Heart left ventricle (tissue), 16 donors: ENCODE measurements around the gene CHN2. TPM values are rescaled to one million over a fixed set of nuclear protein-coding genes. Genes with fewer than 3 reads are reported as not detected.
"Not testable (repeated sequence)": the region's sequence is repeated elsewhere in the genome, so short reads cannot be mapped to it uniquely, and the experiment has no call there.

Experiments
- ATAC-seq, 4 donors: fragments of 200-7000 bp; cut with Tn5 transposase; one replicate each; pipeline ENCODE4 v1.9.1; 2020 to 2022; ENCODE audit warnings: moderate library complexity in 4 of 4, mild to moderate bottlenecking in 3 of 4, moderate number of reproducible peaks in 1 of 4
- DNase-seq, 5 donors: peaks; one replicate each; pipeline ENCODE4 v3.0.0-alpha.2; 2020
- H3K27ac ChIP-seq, 12 donors: fragments of 200-600 bp; sonication (generic) in 4 of 12; one replicate each; pipeline versions ENCODE4 v1.5.0 to v1.8.0; 2016 to 2022; ENCODE audit warnings: mild to moderate bottlenecking in 2 of 12
- H3K27me3 ChIP-seq, 9 donors: fragments of 200-600 bp; sonication (generic) in 2 of 9; one replicate each; pipeline versions ENCODE4 v1.5.1 to v1.8.0; 2016 to 2022; ENCODE audit warnings: mild to moderate bottlenecking in 3 of 9
- H3K36me3 ChIP-seq, 9 donors: fragments of 200-600 bp; sonication (generic) in 2 of 9; one replicate each; pipeline versions ENCODE4 v1.5.0 to v1.8.0; 2018 to 2022; ENCODE audit warnings: mild to moderate bottlenecking in 2 of 9
- H3K4me1 ChIP-seq, 12 donors: fragments of 200-600 bp; sonication (generic) in 4 of 12; one replicate each; pipeline versions ENCODE4 v1.5.0 to v1.8.0; 2016 to 2022; ENCODE audit warnings: mild to moderate bottlenecking in 3 of 12
- H3K4me3 ChIP-seq, 12 donors: fragments of 200-600 bp; sonication (generic) in 4 of 12; one replicate each; pipeline versions ENCODE4 v1.5.0 to v1.8.0; 2017 to 2022; ENCODE audit warnings: mild to moderate bottlenecking in 9 of 12, moderate library complexity in 4 of 12
- H3K9me3 ChIP-seq, 12 donors: fragments of 200-600 bp; sonication (generic) in 4 of 12; one replicate each; pipeline versions ENCODE4 v1.5.0 to v1.8.0; 2016 to 2022; ENCODE audit warnings: mild to moderate bottlenecking in 1 of 12
- POLR2A ChIP-seq, 2 donors: fragments of 450-650 bp; IDR thresholded peaks; one replicate each; pipeline ENCODE4 v1.6.1; 2017; ENCODE audit warnings: antibody characterized with exemption in 2 of 2, mild to moderate bottlenecking in 2 of 2, moderate library complexity in 2 of 2
- WGBS, 4 donors: extraction: QIAGEN DNeasy Blood & Tissue Kit in 2 of 4; methylation state at CpG; one replicate each; pipeline versions ENCODE4 v1.1.5 to v1.1.7; 2013 to 2018; 5-methylcytosine and 5-hydroxymethylcytosine counted together
- intact Hi-C, 10 donors: fragments of 100-400 bp; cut with DNase I; formaldehyde crosslinking; loops; one replicate each; pipeline versions ENCODE4 v1.11.1 to v1.14.2; 2022
- polyA plus RNA-seq, 2 donors: library from polyadenylated mRNA; stranded (reverse); fragments of 200-250 nt; gene quantifications; one replicate each; pipeline ENCODE4 v1.2.3, GENCODE V29; 2013
- total RNA-seq, 9 donors: library from RNA; depleted of rRNA in 2 of 9; stranded (reverse); fragments of >200 nt in 2 of 9; fragmentation: NEBNext Ultra II Directional in 3 of 9; extraction: Animal tissue kit (Norgen Biotek cat#: 25700) in 3 of 9; gene quantifications; one replicate each; pipeline versions ENCODE4 v1.1.0 to v1.2.4, GENCODE V29; 2016 to 2023
- TF ChIP-seq, protein P1 (sequence below), 12 donors: fragments of 200-600 bp; sonication (generic) in 4 of 12; IDR thresholded peaks; one replicate each; pipeline versions ENCODE4 v1.5.0 to v1.8.0; 2018 to 2022; ENCODE audit warnings: antibody characterized with exemption in 12 of 12, mild to moderate bottlenecking in 5 of 12
- donor health status: ischemic (EF 13 %, LVEDD 7.1; RV severe dilation, severe dysfunction).
- donor health status: healthy with polysubstance abuse.
- donor health status: DM: no; HTN: yes; CAD: no.
- donor health status: DM: no; HTN: no; CAD: no.
- donor health status: ischemic (EF 25% LVEDD 6.9; RV normal size, moderate dysfunction).
- donor health status: ischemic (EF 25% LVEDD 5.7; RV mildly dilated, moderate dysfunction).
- donor health status: healthy.
- donor health status: DM: yes; HTN: yes; CAD: no.
- donor health status: ischemic (EF 35%, LVEDD 5.7; RV mildly dilated, moderate dysfunction).
- donor health status: nonischemic (EF 11% LVEDD 7.7; RV severe dilation, severe dysfunction).
- donor health status: DM: yes; HTN: yes; CAD: no.
- donor health status: PGD.
- donor health status: ischemic (EF 29% LVEDD 5.4; RV normal size, mild dysfunction).
- donor health status: nonischemic (EF 23%, LVEDD 6.1; RV moderate dilation, normal function).

CHN2 gene
- total and polyA plus RNA-seq, 11 donors: 11.2 to 54.4 (median 33.6) TPM

GRCh38 chr7:29527505-29528108 is 333.0 kb downstream of the CHN2 start:
- H3K9me3 ChIP-seq: peaks cover 0 to 4% (median 0%) of the 10 kb centered on the region in 12 donors
- no peaks in the 10 kb centered on the region for H3K4me1 ChIP-seq
- no peaks in the 10 kb centered on the region for H3K27me3 ChIP-seq
- intact Hi-C loops: no loop called here
- H3K36me3 ChIP-seq: no peaks in the 10 kb centered on the region
- WGBS, 4 donors: 84 to 89% (median 86%) methylated on average over 4 of the region's 4 CpGs
- DNase-seq (no peak), ATAC-seq (no peak)
- TF ChIP-seq POLR2A (IDR thresholded peaks at IDR 0.05): no peak
- TF ChIP-seq, protein P1, sequence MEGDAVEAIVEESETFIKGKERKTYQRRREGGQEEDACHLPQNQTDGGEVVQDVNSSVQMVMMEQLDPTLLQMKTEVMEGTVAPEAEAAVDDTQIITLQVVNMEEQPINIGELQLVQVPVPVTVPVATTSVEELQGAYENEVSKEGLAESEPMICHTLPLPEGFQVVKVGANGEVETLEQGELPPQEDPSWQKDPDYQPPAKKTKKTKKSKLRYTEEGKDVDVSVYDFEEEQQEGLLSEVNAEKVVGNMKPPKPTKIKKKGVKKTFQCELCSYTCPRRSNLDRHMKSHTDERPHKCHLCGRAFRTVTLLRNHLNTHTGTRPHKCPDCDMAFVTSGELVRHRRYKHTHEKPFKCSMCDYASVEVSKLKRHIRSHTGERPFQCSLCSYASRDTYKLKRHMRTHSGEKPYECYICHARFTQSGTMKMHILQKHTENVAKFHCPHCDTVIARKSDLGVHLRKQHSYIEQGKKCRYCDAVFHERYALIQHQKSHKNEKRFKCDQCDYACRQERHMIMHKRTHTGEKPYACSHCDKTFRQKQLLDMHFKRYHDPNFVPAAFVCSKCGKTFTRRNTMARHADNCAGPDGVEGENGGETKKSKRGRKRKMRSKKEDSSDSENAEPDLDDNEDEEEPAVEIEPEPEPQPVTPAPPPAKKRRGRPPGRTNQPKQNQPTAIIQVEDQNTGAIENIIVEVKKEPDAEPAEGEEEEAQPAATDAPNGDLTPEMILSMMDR (IDR thresholded peaks at IDR 0.05): no peak
- no peak overlapping the region for H3K27ac ChIP-seq
- no peak overlapping the region for H3K4me3 ChIP-seq

DNA sequence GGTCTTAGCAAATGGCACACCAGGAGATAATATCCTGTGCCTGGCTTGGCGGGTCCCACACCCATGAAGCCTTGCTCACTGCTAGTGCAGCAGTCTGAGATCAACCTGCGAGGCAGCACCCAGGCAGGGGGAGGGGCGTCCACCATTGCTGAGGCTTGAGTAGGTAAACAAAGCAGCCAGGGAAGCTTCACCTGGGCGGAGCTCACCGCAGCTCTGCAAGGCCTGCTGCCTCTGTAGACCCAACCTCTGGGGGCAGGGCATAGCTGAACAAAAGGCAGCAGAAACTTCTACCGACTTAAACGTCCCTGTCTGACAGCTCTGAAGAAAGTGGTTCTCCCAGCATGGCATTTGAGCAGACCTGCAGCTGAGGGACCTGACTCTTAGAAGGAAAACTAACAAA is 334.0 kb downstream of the CHN2 start:
- 80 to 84% (median 82%) methylated on average over 5 to 7 of the region's 7 CpGs for WGBS, 4 donors
- intact Hi-C loops, DNase-seq, H3K27me3 ChIP-seq, H3K36me3 ChIP-seq, H3K27ac ChIP-seq, H3K4me1 ChIP-seq, H3K4me3 ChIP-seq, ATAC-seq, H3K9me3 ChIP-seq: not testable (repeated sequence)

Other genes starting within 250 kb of the CHN2 start
- gene TRIL, start 236.4 kb upstream of the CHN2 start, total RNA-seq: 1 to 10 TPM; 1.5 to 7.0 (median 3.2) TPM
- gene TRIL, start 236.4 kb upstream of the CHN2 start, polyA plus RNA-seq: 1 to 10 TPM in 1 of 2 donors, under 1 TPM in 1; 0.53 to 1.8 TPM
- gene CPVL, start 48.2 kb upstream of the CHN2 start, total RNA-seq: 100 to 1,000 TPM in 7 of 9 donors, 10 to 100 TPM in 2; 68.8 to 247 (median 138) TPM
- gene CPVL, start 48.2 kb upstream of the CHN2 start, polyA plus RNA-seq: 100 to 1,000 TPM; 118 to 134 TPM